T-helper 1 cell treated with Interleukin-12 subunit alpha and Interleukin-12 subunit beta and Interleukin-4 antibody, amounts not matched to agents 30 μg/mL and 1 μg/mL, for 36 hours (primary cell): Measurements from ENCODE around the gene NARS2.

Experiments used
- H3K27ac Mint-ChIP-seq: one replicate; pipeline ENCODE4 v1.8.0; 2021; ENCODE audit warnings: mild to moderate bottlenecking, mixed read lengths
- H3K27me3 Mint-ChIP-seq: one replicate; pipeline ENCODE4 v1.8.0; 2021; ENCODE audit warnings: low read depth, mixed read lengths
- H3K36me3 Mint-ChIP-seq: one replicate; pipeline ENCODE4 v1.8.0; 2021; ENCODE audit warnings: low read depth, mixed read lengths
- H3K4me1 Mint-ChIP-seq: one replicate; pipeline ENCODE4 v1.8.0; 2021; ENCODE audit warnings: low read depth, mixed read lengths
- H3K4me3 Mint-ChIP-seq: one replicate; pipeline ENCODE4 v1.8.0; 2021; ENCODE audit warnings: mild to moderate bottlenecking, moderate library complexity, mixed read lengths
- H3K9me3 Mint-ChIP-seq: one replicate; pipeline ENCODE4 v1.8.0; 2021; ENCODE audit warnings: mixed read lengths

Gene NARS2

DNA sequence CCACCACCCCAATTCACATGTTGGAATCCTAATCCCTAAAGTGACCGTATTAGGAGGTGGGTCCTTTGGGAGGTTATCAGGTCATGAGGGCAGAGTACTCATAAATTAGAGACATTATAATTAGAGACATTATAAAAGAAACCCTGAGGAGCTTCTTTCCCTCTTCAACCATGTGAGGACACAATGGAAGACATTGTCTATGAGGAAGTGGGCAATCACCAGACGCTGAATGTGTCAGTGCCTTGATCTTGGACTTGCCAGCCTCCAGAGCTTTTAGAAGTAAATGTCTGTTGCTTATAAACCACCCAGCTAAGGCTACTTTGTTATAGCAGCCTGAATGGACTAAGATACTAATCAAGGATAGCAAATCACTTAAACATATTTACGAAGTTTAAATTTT is 171.8 kb downstream of the NARS2 start:
- Mint-ChIP-seq H3K4me3 (no peak overlapping the region), H3K4me1 (peaks cover 30% of the 10 kb centered on the region), H3K9me3 (peaks cover 12% of the 10 kb centered on the region), H3K27me3 (no peaks in the 10 kb centered on the region), H3K27ac (no peak overlapping the region), H3K36me3 (peaks cover 20% of the 10 kb centered on the region)

DNA sequence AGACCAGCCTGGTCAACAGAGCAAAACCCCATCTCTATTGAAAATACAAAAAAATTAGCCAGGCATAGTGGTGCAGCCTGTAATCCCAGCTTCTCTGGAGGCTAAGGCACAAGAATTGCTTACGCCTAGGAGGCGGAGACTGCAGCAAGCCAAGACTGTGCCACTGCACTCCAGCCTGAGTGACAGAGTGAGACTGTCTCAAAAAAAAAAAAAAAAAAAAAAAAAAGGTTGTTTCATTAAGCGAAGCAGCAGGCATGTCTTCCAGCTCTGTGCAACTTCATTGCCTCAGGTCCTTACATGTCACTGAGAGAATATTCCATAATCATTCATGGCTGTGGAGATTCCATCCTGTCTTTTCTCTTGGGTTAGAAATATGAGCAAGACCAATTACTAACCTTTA is 174.0 kb downstream of the NARS2 start:
- peaks cover 6% of the 10 kb centered on the region for H3K36me3 Mint-ChIP-seq

DNA sequence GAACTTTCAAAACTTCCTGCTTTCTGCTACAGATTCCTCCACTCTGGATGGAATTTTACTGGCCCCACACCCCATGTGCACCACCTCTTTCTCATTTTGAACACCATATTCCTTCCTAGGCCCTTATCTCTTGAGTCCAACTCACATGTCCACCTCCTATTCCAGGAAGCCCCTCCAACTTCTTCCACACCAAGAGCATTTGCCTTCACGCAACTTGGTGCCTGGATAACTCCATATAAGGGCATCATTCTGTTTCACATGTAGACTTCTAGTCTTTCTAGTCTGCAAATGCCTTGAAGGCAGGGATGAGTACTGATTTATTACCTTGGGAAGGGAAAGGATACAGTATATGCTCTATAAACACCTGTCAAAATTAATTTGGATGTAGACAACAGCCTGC is 174.5 kb downstream of the NARS2 start:
- no peaks in the 10 kb centered on the region for H3K9me3 Mint-ChIP-seq
- H3K36me3 Mint-ChIP-seq = peaks cover 3% of the 10 kb centered on the region
- no peaks in the 10 kb centered on the region for H3K27me3 Mint-ChIP-seq
- H3K4me3 Mint-ChIP-seq = no peak overlapping the region
- H3K27ac Mint-ChIP-seq = no peak overlapping the region
- H3K4me1 Mint-ChIP-seq = peaks cover 28% of the 10 kb centered on the region

More for the DNA sequence above, 174.0 kb downstream of the NARS2 start:
- no peak overlapping the region for H3K27ac Mint-ChIP-seq
- no peaks in the 10 kb centered on the region for H3K27me3 Mint-ChIP-seq
- H3K4me3 Mint-ChIP-seq = no peak overlapping the region
- no peaks in the 10 kb centered on the region for H3K9me3 Mint-ChIP-seq
- peaks cover 28% of the 10 kb centered on the region for H3K4me1 Mint-ChIP-seq

DNA sequence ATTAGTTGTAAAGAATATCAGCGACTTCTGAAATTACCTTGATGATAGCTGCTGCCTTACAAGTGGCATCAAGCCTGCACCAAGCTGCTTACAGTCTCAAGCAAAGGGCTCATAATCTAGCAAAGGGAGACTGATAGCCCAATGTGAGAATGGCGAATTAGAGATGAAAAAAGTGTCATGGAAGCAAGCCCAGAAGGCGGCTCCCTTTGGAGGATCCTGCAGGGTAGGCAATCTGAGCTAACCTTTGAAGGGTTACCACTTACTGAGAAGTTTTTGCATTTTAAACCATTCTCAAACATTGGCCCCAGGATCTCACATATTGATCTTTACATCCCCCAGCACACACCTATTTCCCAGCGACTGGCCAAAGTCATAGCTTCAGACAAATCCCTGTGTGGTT is 175.5 kb downstream of the NARS2 start:
- Mint-ChIP-seq H3K27ac (no peak overlapping the region), H3K4me1 (peaks cover 26% of the 10 kb centered on the region), H3K9me3 (no peaks in the 10 kb centered on the region), H3K27me3 (no peaks in the 10 kb centered on the region), H3K4me3 (no peak overlapping the region), H3K36me3 (peaks cover 8% of the 10 kb centered on the region)

DNA sequence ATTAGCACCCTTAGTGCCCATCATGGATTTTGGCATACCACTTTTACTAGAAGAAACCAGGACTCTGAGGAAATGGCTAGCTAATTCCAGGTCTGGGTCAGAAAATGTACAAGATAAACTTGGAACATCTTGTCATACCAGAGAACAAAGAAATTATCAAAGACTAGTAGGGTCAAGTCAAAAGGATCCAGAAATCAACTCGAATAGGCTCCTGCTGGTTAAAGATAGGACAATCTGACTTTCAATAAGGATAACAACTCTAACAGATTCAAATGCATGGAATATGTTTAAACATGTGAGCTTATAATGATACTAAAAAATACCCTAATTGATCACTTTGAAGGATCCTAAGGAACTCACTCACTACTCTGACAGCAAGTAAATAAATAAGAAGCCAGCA is 175.9 kb downstream of the NARS2 start:
- Mint-ChIP-seq H3K9me3 (no peaks in the 10 kb centered on the region), H3K27me3 (no peaks in the 10 kb centered on the region), H3K4me1 (peaks cover 25% of the 10 kb centered on the region), H3K36me3 (peaks cover 8% of the 10 kb centered on the region), H3K27ac (no peak overlapping the region), H3K4me3 (no peak overlapping the region)

DNA sequence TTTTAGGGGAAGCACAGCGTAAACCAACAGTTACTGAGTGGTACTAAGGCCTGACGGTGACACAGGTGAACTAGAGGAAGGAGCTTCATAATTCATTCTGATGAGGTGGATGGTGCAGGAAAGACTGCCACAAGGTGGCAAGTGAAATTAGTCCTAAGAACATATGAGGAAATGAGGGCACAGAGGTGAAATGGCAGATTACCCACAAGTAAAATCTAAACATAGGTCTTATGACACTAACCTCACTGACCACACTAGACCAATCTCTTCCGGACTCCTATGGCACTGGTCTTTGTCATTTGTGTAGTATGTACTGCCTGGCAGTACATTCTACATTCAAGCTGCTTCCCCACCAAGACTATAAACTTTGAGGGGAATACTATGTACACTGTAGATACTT is 177.3 kb downstream of the NARS2 start:
- Mint-ChIP-seq H3K27me3 (no peaks in the 10 kb centered on the region), H3K9me3 (no peaks in the 10 kb centered on the region), H3K27ac (no peak overlapping the region), H3K4me1 (peaks cover 36% of the 10 kb centered on the region), H3K4me3 (no peak overlapping the region), H3K36me3 (peaks cover 11% of the 10 kb centered on the region)

DNA sequence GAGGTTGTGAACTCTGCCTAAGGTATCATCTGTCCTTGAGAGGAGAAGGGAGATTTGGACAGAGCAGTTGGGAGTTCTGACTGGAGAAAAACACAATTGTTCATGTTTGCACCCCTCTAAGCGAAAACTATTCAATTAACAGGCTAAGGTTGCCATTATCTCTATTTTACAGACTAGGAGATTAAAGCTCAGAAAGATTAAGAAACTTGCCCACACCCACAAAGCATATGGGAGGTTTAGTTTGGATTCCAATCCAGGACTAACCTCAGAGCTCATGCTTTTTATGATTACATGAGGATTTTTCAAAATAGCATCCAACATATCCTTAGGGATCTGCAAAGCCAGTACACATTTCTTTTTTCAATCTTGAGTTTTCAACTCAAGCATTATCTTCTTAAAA is 179.1 kb downstream of the NARS2 start:
- no peaks in the 10 kb centered on the region for H3K27me3 Mint-ChIP-seq
- peaks cover 40% of the 10 kb centered on the region for H3K4me1 Mint-ChIP-seq
- no peak overlapping the region for H3K4me3 Mint-ChIP-seq
- no peak overlapping the region for H3K27ac Mint-ChIP-seq
- no peaks in the 10 kb centered on the region for H3K9me3 Mint-ChIP-seq
- H3K36me3 Mint-ChIP-seq = peaks cover 15% of the 10 kb centered on the region

DNA sequence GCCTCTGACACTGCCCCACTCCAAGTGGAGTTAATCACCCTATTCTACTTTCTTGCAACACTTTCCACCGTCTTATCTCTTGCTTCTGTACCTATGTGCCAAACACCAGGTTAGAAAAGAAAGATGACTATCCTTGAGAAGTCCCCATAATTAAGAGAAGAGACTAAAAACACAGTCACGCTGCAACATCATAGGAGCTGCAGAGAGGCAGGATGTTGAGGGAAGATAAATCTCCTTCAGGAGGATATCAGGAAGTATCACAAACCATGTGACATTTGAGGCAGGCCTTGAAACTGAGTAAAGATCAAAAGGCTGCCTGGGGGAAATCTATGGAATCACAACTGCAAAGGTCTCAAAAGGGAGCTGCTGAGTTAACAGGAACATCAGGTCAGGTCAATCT is 181.8 kb downstream of the NARS2 start:
- Mint-ChIP-seq H3K27me3 (no peaks in the 10 kb centered on the region), H3K4me3 (no peak overlapping the region), H3K4me1 (peaks cover 35% of the 10 kb centered on the region), H3K27ac (no peak overlapping the region), H3K36me3 (peaks cover 27% of the 10 kb centered on the region), H3K9me3 (no peaks in the 10 kb centered on the region)

DNA sequence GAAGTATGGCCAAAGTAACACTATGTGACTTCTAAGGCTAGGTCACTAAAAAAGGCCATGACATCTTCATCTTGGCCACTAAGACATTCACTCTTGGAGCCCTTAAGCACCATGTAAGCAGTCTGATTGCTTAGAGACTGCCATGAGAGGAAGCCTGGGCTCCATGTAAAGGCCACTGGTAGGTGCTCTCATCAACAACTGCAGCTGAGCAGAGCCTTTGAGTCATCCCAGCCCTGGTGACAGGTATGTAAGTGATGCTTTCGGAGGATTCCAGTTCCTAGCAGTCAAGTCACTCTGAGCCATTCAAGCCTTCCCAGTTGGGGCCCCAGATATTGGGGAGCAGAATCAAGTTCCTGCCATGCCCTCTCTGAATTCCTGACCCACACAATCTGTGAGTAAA is 183.2 kb downstream of the NARS2 start:
- Mint-ChIP-seq H3K4me3 (no peak overlapping the region), H3K36me3 (peaks cover 36% of the 10 kb centered on the region), H3K27ac (no peak overlapping the region), H3K4me1 (peaks cover 27% of the 10 kb centered on the region), H3K9me3 (peaks cover 8% of the 10 kb centered on the region), H3K27me3 (no peaks in the 10 kb centered on the region)

DNA sequence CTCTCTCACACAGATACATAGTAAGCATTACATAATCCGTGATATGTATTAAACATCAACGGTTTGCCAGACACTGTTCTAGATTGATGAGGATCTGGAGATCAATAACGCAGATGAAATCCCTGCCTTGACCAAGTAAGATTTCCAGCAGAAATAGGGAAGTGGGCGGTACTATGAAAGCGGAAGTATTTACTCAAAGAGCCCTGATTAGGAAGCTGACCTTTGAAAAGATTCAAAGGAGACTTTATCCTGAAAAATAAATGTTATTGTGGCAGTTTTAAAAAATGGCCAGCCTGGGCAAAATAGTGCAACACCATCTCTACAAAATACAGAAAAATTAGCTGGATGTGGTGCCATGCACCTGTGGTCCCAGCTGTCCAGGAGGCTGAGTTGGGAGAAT is 183.9 kb downstream of the NARS2 start:
- H3K27me3 Mint-ChIP-seq = no peaks in the 10 kb centered on the region
- peaks cover 14% of the 10 kb centered on the region for H3K9me3 Mint-ChIP-seq
- peaks cover 24% of the 10 kb centered on the region for H3K4me1 Mint-ChIP-seq
- H3K4me3 Mint-ChIP-seq = no peak overlapping the region
- H3K36me3 Mint-ChIP-seq = peaks cover 41% of the 10 kb centered on the region
- no peak overlapping the region for H3K27ac Mint-ChIP-seq

DNA sequence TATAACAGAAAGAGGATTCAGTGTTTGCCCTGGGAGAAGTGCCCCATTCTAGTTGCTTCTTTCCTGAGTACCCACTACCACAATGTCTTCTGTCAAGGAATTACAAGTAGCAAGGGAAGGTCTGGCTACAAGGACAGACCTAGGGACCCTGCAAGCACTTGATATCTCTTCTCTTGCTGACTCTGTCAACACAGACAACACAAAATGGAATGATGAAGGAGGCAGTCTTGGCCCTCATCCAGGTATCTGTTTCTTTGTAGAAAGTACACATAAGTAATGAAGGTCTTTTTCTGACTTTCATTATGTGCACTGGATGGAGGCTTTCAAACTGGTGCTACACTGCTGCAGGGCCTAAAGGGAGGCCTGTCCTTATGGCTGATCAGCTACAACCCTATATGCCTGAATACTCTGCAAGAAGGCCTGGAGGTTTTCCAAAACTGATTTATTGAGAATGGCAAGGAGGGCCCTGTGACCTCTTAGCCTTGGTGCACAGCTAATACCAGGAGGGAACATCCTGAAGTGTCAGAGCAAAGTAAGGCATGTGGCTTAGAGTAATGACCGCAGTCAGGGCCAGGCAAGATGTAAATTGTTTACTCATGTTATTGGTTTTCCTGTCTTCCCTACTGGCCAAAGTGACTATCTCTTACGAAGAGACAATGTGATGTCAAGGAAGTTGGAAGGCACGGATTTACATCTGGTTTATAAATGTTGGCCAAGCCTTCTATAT is 188.3 kb downstream of the NARS2 start:
- Mint-ChIP-seq H3K27me3 (no peaks in the 10 kb centered on the region), H3K4me1 (peaks cover 8% of the 10 kb centered on the region), H3K27ac (no peak overlapping the region), H3K9me3 (peaks cover 37% of the 10 kb centered on the region), H3K4me3 (no peak overlapping the region), H3K36me3 (peaks cover 51% of the 10 kb centered on the region)
